Keratinocyte (primary cell): ENCODE measurements around the gene ARRDC3. TPM values are rescaled to one million over a fixed set of nuclear protein-coding genes. Genes with fewer than 3 reads are reported as not detected.

Experiments
- DNase-seq: peaks from one replicate; pipeline ENCODE4 v3.0.0-alpha.2; 2011; ENCODE audit warnings: low read depth, missing footprints, low spot score
- FAIRE-seq: peaks from 2 replicates; lab custom pipeline; 2011; peaks lifted over from hg19 to GRCh38; lab: Jason Lieb, UNC
- H2AFZ ChIP-seq: 2 replicates; pipeline ENCODE4 v1.6.0; 2012; ENCODE audit warnings: low read length, control low read depth, inconsistent platforms; ENCODE audit not compliant: control insufficient read depth
- H3K27ac ChIP-seq: 2 replicates; pipeline ENCODE4 v1.5.1; 2011; ENCODE audit warnings: low read length; ENCODE audit not compliant: control insufficient read depth, insufficient read depth
- H3K27me3 ChIP-seq: 3 replicates; pipeline ENCODE4 v1.6.0; 2011; ENCODE audit warnings: low read length; ENCODE audit not compliant: control insufficient read depth, insufficient read depth; ENCODE audit errors: extremely low read depth
- H3K36me3 ChIP-seq, 2 experiments: 2 replicates in 1 of 2; 3 replicates in 1 of 2; pipeline ENCODE4 v1.5.1; 2011; ENCODE audit warnings: low read length in 2 of 2, mild to moderate bottlenecking in 1 of 2; ENCODE audit not compliant: control insufficient read depth in 2 of 2, insufficient read depth in 2 of 2; ENCODE audit errors: extremely low read depth in 1 of 2
- H3K4me1 ChIP-seq: 3 replicates; pipeline ENCODE4 v1.5.1; 2011; ENCODE audit warnings: low read length; ENCODE audit not compliant: control insufficient read depth, insufficient read depth; ENCODE audit errors: extremely low read depth
- H3K4me2 ChIP-seq: 3 replicates; pipeline ENCODE4 v1.6.0; 2011; ENCODE audit warnings: low read depth, low read length; ENCODE audit not compliant: control insufficient read depth, insufficient read depth; ENCODE audit errors: extremely low read depth
- H3K4me3 ChIP-seq, 3 experiments: fragments of 200-600 bp in 1 of 3; sonication (generic) in 1 of 3; 2 replicates in 2 of 3; 3 replicates in 1 of 3; pipeline ENCODE4 v1.5.1; 2011 to 2016; ENCODE audit warnings: low read length in 3 of 3, mild to moderate bottlenecking in 3 of 3, control low read depth in 2 of 3, inconsistent platforms in 1 of 3, low read depth in 1 of 3, mixed read lengths in 1 of 3, mixed run types in 1 of 3, moderate library complexity in 1 of 3; ENCODE audit not compliant: control insufficient read depth in 2 of 3, insufficient read depth in 2 of 3; ENCODE audit errors: extremely low read depth in 1 of 3
- H3K79me2 ChIP-seq: 2 replicates; pipeline ENCODE4 v1.6.0; 2012; ENCODE audit warnings: low read length; ENCODE audit not compliant: control insufficient read depth, insufficient read depth
- H3K9ac ChIP-seq: 3 replicates; pipeline ENCODE4 v1.6.0; 2011; ENCODE audit warnings: low read length; ENCODE audit not compliant: control insufficient read depth, insufficient read depth; ENCODE audit errors: extremely low read depth
- H3K9me1 ChIP-seq: 3 replicates; pipeline ENCODE4 v1.6.0; 2011; ENCODE audit warnings: low read length; ENCODE audit not compliant: control insufficient read depth, insufficient read depth; ENCODE audit errors: extremely low read depth
- H3K9me3 ChIP-seq: 2 replicates; pipeline ENCODE4 v1.5.1; 2012; ENCODE audit warnings: low read depth, low read length; ENCODE audit not compliant: control insufficient read depth
- H4K20me1 ChIP-seq: 3 replicates; pipeline ENCODE4 v1.6.0; 2011; ENCODE audit warnings: low read length; ENCODE audit not compliant: control insufficient read depth, insufficient read depth; ENCODE audit errors: extremely low read depth
- CTCF ChIP-seq, 3 experiments: IDR thresholded peaks in 1 of 3; conservative IDR thresholded peaks in 1 of 3; optimal IDR thresholded peaks in 1 of 3; 2 replicates in 2 of 3; 3 replicates in 1 of 3; pipeline versions ENCODE3 to v1.5.1; 2011; ENCODE audit warnings: low read length in 3 of 3, mild to moderate bottlenecking in 3 of 3, moderate library complexity in 2 of 3, control low read depth in 1 of 3, inconsistent platforms in 1 of 3; ENCODE audit not compliant: insufficient read depth in 2 of 3; ENCODE audit errors: extremely low read depth in 1 of 3
- EZH2 ChIP-seq: IDR thresholded peaks from one replicate; pipeline ENCODE4 v1.6.1; 2012; ENCODE audit warnings: inconsistent platforms, mild to moderate bottlenecking, low read length, moderate library complexity
- dilution Hi-C: fragments of 300-500 bp; cut with MboI; formaldehyde crosslinking; loops from one replicate; pipeline ENCODE4 v1.7.0; 2020; ENCODE audit warnings: low sequenced_read_pairs; ENCODE audit not compliant: extremely low pct_ligation_motif_present
- polyA plus RNA-seq, 5 experiments: library from polyadenylated mRNA; depleted of rRNA in 3 of 5; stranded (reverse) in 3 of 5; stranded (forward) in 1 of 5; unstranded in 1 of 5; fragments of >200 nt; gene quantifications; 1 replicate in 1 of 5; 2 replicates in 3 of 5; 3 replicates in 1 of 5; pipeline versions ENCODE4 v1.2.1 to v1.2.3, GENCODE V29; 2011 to 2012; ENCODE audit warnings: missing spikeins in 2 of 5, low read depth in 1 of 5, low replicate concordance in 1 of 5

The ARRDC3 gene
- polyA plus RNA-seq, 1 donor (not counting 4 experiments of a cell fraction or from before 2014, with no cell fraction given): 8.9 TPM

- no peaks in the 10 kb centered on the region for H3K79me2 ChIP-seq
- no peak for FAIRE-seq
- H3K9ac ChIP-seq: no peak overlapping the region
- dilution Hi-C loops: no loop called here
- no peak overlapping the region for H3K4me3 ChIP-seq
- no peak for TF ChIP-seq EZH2
- TF ChIP-seq CTCF (optimal IDR thresholded peaks at IDR 0.05 in 1 of 3, IDR thresholded peaks at IDR 0.05 in 1 of 3, conservative IDR thresholded peaks at IDR 0.05 in 1 of 3; ENCODE audit: extremely low read depth in 1 of 3, insufficient read depth in 2 of 3, low read length in 3 of 3): no peak
- DNase-seq: no peak
- H3K9me1 ChIP-seq: no peaks in the 10 kb centered on the region
- H2AFZ ChIP-seq: no peak overlapping the region
- H3K36me3 ChIP-seq: peaks cover 10 to 26% of the 10 kb centered on the region in 2 experiments
- no peaks in the 10 kb centered on the region for H3K27me3 ChIP-seq
- H3K27ac ChIP-seq: no peak overlapping the region
- H3K4me2 ChIP-seq: no peak overlapping the region
- H3K4me1 ChIP-seq: no peaks in the 10 kb centered on the region
- H4K20me1 ChIP-seq: no peaks in the 10 kb centered on the region
- no peaks in the 10 kb centered on the region for H3K9me3 ChIP-seq
Measured at GRCh38 chr5:91369480-91369879, 13.6 kb downstream of the ARRDC3 start.

GRCh38 chr5:91367908-91368648 is 15.0 kb downstream of the ARRDC3 start:
- TF ChIP-seq CTCF (optimal IDR thresholded peaks at IDR 0.05 in 1 of 3, IDR thresholded peaks at IDR 0.05 in 1 of 3, conservative IDR thresholded peaks at IDR 0.05 in 1 of 3; ENCODE audit: extremely low read depth in 1 of 3, insufficient read depth in 2 of 3, low read length in 3 of 3) (no peak), EZH2 (no peak)
- DNase-seq (no peak), FAIRE-seq (no peak)
- Histone ChIP-seq H3K4me2 (no peak overlapping the region), H3K9ac (no peak overlapping the region), H3K9me1 (no peaks in the 10 kb centered on the region), H3K27ac (no peak overlapping the region), H4K20me1 (no peaks in the 10 kb centered on the region), H3K36me3 (peaks cover 8 to 17% of the 10 kb centered on the region in 2 experiments), H2AFZ (no peak overlapping the region), H3K27me3 (no peaks in the 10 kb centered on the region), H3K4me3 (no peak overlapping the region), H3K79me2 (no peaks in the 10 kb centered on the region), H3K4me1 (no peaks in the 10 kb centered on the region), H3K9me3 (no peaks in the 10 kb centered on the region)
- dilution Hi-C loops: no loop called here
